Progenitor cell of endocrine pancreas (in vitro differentiated cells): ENCODE results near the gene PPARG. TPM values are rescaled to one million over a fixed set of nuclear protein-coding genes. Genes with fewer than 3 reads are reported as not detected.

Source experiments
- DNase-seq: peaks from one replicate; pipeline ENCODE4 v3.0.0; 2021; ENCODE audit warnings: low spot score; ENCODE audit not compliant: unreplicated experiment
- H3K27ac Mint-ChIP-seq: 2 replicates; pipeline ENCODE4 v1.8.0; 2021; ENCODE audit warnings: mild to moderate bottlenecking, moderate library complexity, mixed read lengths
- H3K27me3 Mint-ChIP-seq: 2 replicates; pipeline ENCODE4 v1.8.0; 2021; ENCODE audit warnings: mixed read lengths
- H3K36me3 Mint-ChIP-seq: 2 replicates; pipeline ENCODE4 v1.8.0; 2022; ENCODE audit warnings: mixed read lengths; ENCODE audit not compliant: insufficient read depth
- H3K4me1 Mint-ChIP-seq: 2 replicates; pipeline ENCODE4 v1.8.0; 2021; ENCODE audit warnings: low read depth, mixed read lengths
- H3K4me3 Mint-ChIP-seq: 2 replicates; pipeline ENCODE4 v1.8.0; 2021; ENCODE audit warnings: low read depth, mild to moderate bottlenecking, moderate library complexity, mixed read lengths
- H3K9me3 Mint-ChIP-seq: 2 replicates; pipeline ENCODE4 v1.8.0; 2021; ENCODE audit warnings: low read depth, mixed read lengths
- total RNA-seq: library from RNA; stranded (reverse); gene quantifications from 2 replicates; pipeline ENCODE4 v1.2.1, GENCODE V29; 2021
- TF ChIP-seq, protein P1 (sequence below): fragments of 200-600 bp; sonication (generic); IDR thresholded peaks from one replicate; pipeline ENCODE4 v1.5.0; 2021; ENCODE audit warnings: antibody characterized with exemption, mild to moderate bottlenecking; ENCODE audit not compliant: unreplicated experiment

PPARG gene
- total RNA-seq, 1 donor from 2014 or later = 17.1 TPM

DNA sequence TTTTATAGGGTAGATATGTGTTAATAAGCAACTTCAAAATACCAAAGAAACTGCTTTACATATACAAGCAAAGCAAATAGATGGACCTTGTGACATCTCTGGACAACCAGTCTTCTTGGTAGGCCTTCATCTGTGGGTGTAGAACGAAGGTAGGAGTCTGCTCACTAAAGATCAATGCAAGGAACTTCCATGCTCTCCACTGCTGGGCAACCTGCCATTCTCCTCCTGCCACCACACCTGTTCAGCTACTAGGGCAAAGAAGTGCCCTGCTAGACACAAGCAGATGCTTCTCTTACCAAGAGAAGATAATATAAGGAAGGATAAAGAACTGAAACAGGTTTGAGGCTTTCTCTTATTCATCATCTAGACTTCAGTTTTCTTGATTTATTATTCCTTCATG, 12.6 kb downstream of the PPARG start:
- H3K27me3 Mint-ChIP-seq = no peaks in the 10 kb centered on the region
- DNase-seq = no peak
- H3K4me1 Mint-ChIP-seq = peaks cover 12% of the 10 kb centered on the region
- no peak overlapping the region for H3K27ac Mint-ChIP-seq
- no peak overlapping the region for H3K4me3 Mint-ChIP-seq
- H3K9me3 Mint-ChIP-seq = no peaks in the 10 kb centered on the region
- TF ChIP-seq, protein P1, sequence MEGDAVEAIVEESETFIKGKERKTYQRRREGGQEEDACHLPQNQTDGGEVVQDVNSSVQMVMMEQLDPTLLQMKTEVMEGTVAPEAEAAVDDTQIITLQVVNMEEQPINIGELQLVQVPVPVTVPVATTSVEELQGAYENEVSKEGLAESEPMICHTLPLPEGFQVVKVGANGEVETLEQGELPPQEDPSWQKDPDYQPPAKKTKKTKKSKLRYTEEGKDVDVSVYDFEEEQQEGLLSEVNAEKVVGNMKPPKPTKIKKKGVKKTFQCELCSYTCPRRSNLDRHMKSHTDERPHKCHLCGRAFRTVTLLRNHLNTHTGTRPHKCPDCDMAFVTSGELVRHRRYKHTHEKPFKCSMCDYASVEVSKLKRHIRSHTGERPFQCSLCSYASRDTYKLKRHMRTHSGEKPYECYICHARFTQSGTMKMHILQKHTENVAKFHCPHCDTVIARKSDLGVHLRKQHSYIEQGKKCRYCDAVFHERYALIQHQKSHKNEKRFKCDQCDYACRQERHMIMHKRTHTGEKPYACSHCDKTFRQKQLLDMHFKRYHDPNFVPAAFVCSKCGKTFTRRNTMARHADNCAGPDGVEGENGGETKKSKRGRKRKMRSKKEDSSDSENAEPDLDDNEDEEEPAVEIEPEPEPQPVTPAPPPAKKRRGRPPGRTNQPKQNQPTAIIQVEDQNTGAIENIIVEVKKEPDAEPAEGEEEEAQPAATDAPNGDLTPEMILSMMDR = no peak
- H3K36me3 Mint-ChIP-seq = no peaks in the 10 kb centered on the region

DNA sequence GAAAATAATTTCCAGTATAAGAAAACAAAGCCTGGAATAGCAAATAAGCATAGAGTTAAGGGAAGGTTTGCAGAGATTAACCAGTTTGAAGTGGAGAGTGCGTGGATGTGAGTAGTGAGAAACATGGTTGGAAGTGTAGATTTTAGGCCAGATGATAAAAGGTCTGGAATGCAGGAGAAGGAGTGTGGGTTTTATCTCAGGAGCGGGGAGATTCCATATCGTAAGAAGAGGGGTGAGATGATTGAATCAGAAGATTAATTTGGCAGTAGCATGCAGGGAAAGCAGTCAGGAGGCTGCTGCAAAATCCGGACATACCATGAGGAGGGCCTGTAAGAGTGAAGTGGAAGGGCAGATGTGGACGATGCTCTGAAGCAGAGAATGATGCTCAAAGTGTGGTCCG, 13.7 kb downstream of the PPARG start:
- Mint-ChIP-seq H3K4me3 (no peak overlapping the region), H3K27me3 (no peaks in the 10 kb centered on the region), H3K9me3 (peaks cover 4% of the 10 kb centered on the region), H3K36me3 (peaks cover 4% of the 10 kb centered on the region), H3K27ac (no peak overlapping the region), H3K4me1 (peaks cover 12% of the 10 kb centered on the region)
- DNase-seq = no peak
- TF ChIP-seq, protein P1 = no peak

DNA sequence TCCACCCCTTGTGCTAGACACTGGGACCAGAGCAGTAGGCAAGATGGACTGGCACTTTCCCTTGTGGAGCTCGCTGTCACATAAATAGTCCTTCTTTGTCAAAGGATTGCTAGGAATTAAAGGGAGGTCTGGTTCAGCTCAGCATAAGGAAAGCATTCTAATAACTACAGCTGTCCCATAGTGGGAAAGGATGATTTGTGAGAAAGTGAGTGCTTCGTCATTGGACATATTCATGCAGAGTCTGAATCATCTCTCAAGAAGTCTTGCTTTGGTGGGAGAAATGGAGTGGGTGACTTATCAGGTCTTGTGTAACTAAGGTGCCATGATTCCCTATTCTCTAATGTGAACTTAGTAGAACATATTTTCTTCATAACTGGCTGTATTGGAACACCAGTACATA, 14.7 kb downstream of the PPARG start:
- Mint-ChIP-seq H3K36me3 (peaks cover 7% of the 10 kb centered on the region), H3K9me3 (peaks cover 10% of the 10 kb centered on the region), H3K27ac (no peak overlapping the region), H3K4me1 (peaks cover 12% of the 10 kb centered on the region), H3K27me3 (no peaks in the 10 kb centered on the region), H3K4me3 (no peak overlapping the region)
- TF ChIP-seq, protein P1 = no peak
- DNase-seq = no peak

DNA sequence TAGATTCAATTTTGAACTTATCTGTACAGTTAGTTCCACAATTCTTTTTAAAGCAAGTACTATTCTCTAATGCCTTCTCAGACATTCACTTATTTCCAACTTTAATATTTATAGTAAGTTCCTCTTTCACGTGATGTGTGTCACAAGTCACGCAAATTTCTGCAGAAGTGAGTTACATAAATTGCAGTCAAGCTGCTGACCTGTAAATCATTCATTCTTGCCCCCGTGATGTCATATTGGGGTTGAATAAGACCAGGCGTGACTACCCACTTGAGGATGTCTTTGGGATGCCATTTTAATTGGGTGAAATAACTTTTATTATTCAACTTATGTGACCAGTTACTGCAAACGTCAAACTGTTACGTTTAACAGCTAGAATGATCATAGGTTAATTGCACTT, 15.1 kb downstream of the PPARG start:
- H3K4me1 Mint-ChIP-seq = peaks cover 13% of the 10 kb centered on the region

DNA sequence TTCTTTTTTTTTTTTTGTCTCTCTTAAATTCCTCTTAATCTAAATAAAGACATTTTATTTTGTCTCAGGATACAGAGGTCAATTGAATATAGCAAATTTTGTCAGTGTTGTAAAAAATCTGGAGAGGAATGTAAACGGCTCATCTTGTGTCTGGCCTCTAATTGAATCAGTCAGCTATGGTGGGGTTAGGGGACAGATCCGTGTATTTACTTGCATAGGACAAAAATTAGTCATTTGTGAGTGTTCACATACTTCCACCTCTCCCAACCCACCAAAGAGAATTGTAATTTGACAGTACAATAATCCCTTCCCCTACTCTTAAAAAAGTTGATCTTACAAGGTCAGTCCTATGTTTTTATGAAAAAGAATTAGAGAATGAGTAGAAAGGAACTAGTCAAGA, 18.3 kb downstream of the PPARG start:
- no peak overlapping the region for H3K27ac Mint-ChIP-seq
- H3K4me3 Mint-ChIP-seq = no peak overlapping the region
- peaks cover 7% of the 10 kb centered on the region for H3K36me3 Mint-ChIP-seq
- H3K4me1 Mint-ChIP-seq = peaks cover 19% of the 10 kb centered on the region
- TF ChIP-seq, protein P1 = no peak
- no peak for DNase-seq
- peaks cover 11% of the 10 kb centered on the region for H3K9me3 Mint-ChIP-seq
- no peaks in the 10 kb centered on the region for H3K27me3 Mint-ChIP-seq

More for the DNA sequence above, 15.1 kb downstream of the PPARG start:
- Mint-ChIP-seq H3K36me3 (peaks cover 7% of the 10 kb centered on the region), H3K9me3 (peaks cover 11% of the 10 kb centered on the region), H3K27me3 (no peaks in the 10 kb centered on the region), H3K4me3 (no peak overlapping the region), H3K27ac (no peak overlapping the region)
- no peak for DNase-seq
- TF ChIP-seq, protein P1 = no peak
